GM19324 (cell line): ENCODE results near the gene FBXO4.

Source experiments
- ATAC-seq: cut with Tn5 transposase; IDR thresholded peaks from one replicate; pipeline ENCODE4 v1.9.1; 2021; ENCODE audit warnings: mild to moderate bottlenecking, moderate library complexity; ENCODE audit not compliant: unreplicated experiment, low FRiP score

Gene FBXO4

GRCh38 chr5:41924872-41925554 lies at the start of gene FBXO4:
Gene FBXO4, plus strand, starts transcription at chr5:41925281. Its CDS starts 29 bp downstream, at chr5:41925310.
- ATAC-seq, result peak; percentile 99

GRCh38 chr5:41876678-41877077 lies 48.4 kb upstream of the FBXO4 start:
- no peak for ATAC-seq

- no peak for ATAC-seq
These were observed 47.7 kb upstream of the FBXO4 start for GRCh38 chr5:41877408-41877807.

GRCh38 chr5:41878173-41878572 lies 46.9 kb upstream of the FBXO4 start:
- peak; percentile 33 for ATAC-seq

- peak; percentile 42 for ATAC-seq
These were observed 46.2 kb upstream of the FBXO4 start for GRCh38 chr5:41878643-41879478.

GRCh38 chr5:41882765-41883164 lies 42.3 kb upstream of the FBXO4 start:
- no peak for ATAC-seq

GRCh38 chr5:41883243-41883642 lies 41.8 kb upstream of the FBXO4 start:
- ATAC-seq, result no peak

GRCh38 chr5:41883936-41884335 lies 41.1 kb upstream of the FBXO4 start:
- ATAC-seq, result no peak

- ATAC-seq, result no peak
These were observed 39.8 kb upstream of the FBXO4 start for GRCh38 chr5:41885286-41885685.

GRCh38 chr5:41891066-41891707 lies 33.9 kb upstream of the FBXO4 start:
- ATAC-seq, result no peak

- ATAC-seq, result no peak
These were observed 33.0 kb upstream of the FBXO4 start for GRCh38 chr5:41892031-41892430.

- ATAC-seq, result peak; percentile 69
These were observed 31.8 kb upstream of the FBXO4 start for GRCh38 chr5:41893074-41893851.

GRCh38 chr5:41896230-41896629 lies 28.9 kb upstream of the FBXO4 start:
- no peak for ATAC-seq

GRCh38 chr5:41903382-41903891 lies 21.6 kb upstream of the FBXO4 start:
- ATAC-seq, result no peak

- ATAC-seq, result peak; percentile 100
These were observed 20.9 kb upstream of the FBXO4 start, which contains the start of gene RIMOC1 for GRCh38 chr5:41903892-41904799. Gene RIMOC1, plus strand, starts transcription at chr5:41904344. Its CDS starts 24 bp downstream, at chr5:41904368.

- ATAC-seq, result no peak
These were observed 18.9 kb upstream of the FBXO4 start for GRCh38 chr5:41906151-41906550.

- no peak for ATAC-seq
These were observed 16.6 kb upstream of the FBXO4 start for GRCh38 chr5:41908374-41909079.

GRCh38 chr5:41918105-41918504 lies 7.0 kb upstream of the FBXO4 start:
- no peak for ATAC-seq

GRCh38 chr5:41921166-41921565 lies 3.9 kb upstream of the FBXO4 start:
- no peak for ATAC-seq
